NCI-H2107 treated with DMSO at 0.1 percent for 48 hours (cell line): ENCODE data around the gene CXCL5.
"Not testable (repeated sequence)": the region's sequence is repeated elsewhere in the genome, so short reads cannot be mapped to it uniquely, and the experiment has no call there.

ENCODE experiments used
- DNase-seq: peaks from one replicate; lab custom pipeline; 2025; ENCODE audit not compliant: unreplicated experiment; lab: John Stamatoyannopoulos, UW

CXCL5 gene

GRCh38 chr4:73974352-73974751 lies 24.1 kb downstream of the CXCL5 start:
- no peak for DNase-seq

- DNase-seq, result no peak
Measured at GRCh38 chr4:73970945-73971344, 27.5 kb downstream of the CXCL5 start.

- DNase-seq, result no peak
Measured at GRCh38 chr4:73970011-73970410, 28.5 kb downstream of the CXCL5 start.

GRCh38 chr4:73967866-73968265 lies 30.6 kb downstream of the CXCL5 start:
- DNase-seq, result no peak

- no peak for DNase-seq
Measured at GRCh38 chr4:73964862-73965611, 33.4 kb downstream of the CXCL5 start.

- DNase-seq, result no peak
Measured at GRCh38 chr4:73962724-73963123, 35.8 kb downstream of the CXCL5 start.

- DNase-seq, result not testable (repeated sequence)
Measured at GRCh38 chr4:73959041-73959440, 39.4 kb downstream of the CXCL5 start.

- DNase-seq, result no peak
Measured at GRCh38 chr4:73952352-73952751, 46.1 kb downstream of the CXCL5 start.

- DNase-seq, result not testable (repeated sequence)
Measured at GRCh38 chr4:73950376-73950920, 48.0 kb downstream of the CXCL5 start.

- DNase-seq, result no peak
Measured at GRCh38 chr4:73948990-73949706, 49.3 kb downstream of the CXCL5 start.

GRCh38 chr4:73948291-73948690 lies 50.2 kb downstream of the CXCL5 start:
- no peak for DNase-seq

- DNase-seq, result no peak
Measured at GRCh38 chr4:73947239-73947985, 51.1 kb downstream of the CXCL5 start.

GRCh38 chr4:73945674-73946449 lies 52.6 kb downstream of the CXCL5 start:
- DNase-seq, result no peak
